GM19463 (cell line): ENCODE data around the gene C3orf62.

Experiments used
- ATAC-seq: cut with Tn5 transposase; IDR thresholded peaks from one replicate; pipeline ENCODE4 v1.9.1; 2021; ENCODE audit warnings: mild to moderate bottlenecking, moderate library complexity; ENCODE audit not compliant: unreplicated experiment

C3orf62 gene

GRCh38 chr3:49276475-49277382 is at the start of gene C3orf62:
Gene C3orf62, minus strand, starts transcription at chr3:49277232. Its CDS starts 360 bp downstream, at chr3:49276872.
- ATAC-seq = peak; percentile 68

- no peak for ATAC-seq
These were observed 47.7 kb upstream of the C3orf62 start for GRCh38 chr3:49324768-49325167.

GRCh38 chr3:49316696-49317457 is 39.8 kb upstream of the C3orf62 start:
- no peak for ATAC-seq

GRCh38 chr3:49313896-49314688 is 37.1 kb upstream of the C3orf62 start:
- no peak for ATAC-seq

GRCh38 chr3:49311283-49311682 is 34.3 kb upstream of the C3orf62 start:
- ATAC-seq = no peak

- ATAC-seq = no peak
These were observed 33.6 kb upstream of the C3orf62 start for GRCh38 chr3:49310677-49311076.

GRCh38 chr3:49305608-49306007 is 28.6 kb upstream of the C3orf62 start:
- ATAC-seq = no peak

- ATAC-seq = no peak
These were observed 25.6 kb upstream of the C3orf62 start for GRCh38 chr3:49302613-49303012.

- no peak for ATAC-seq
These were observed 23.6 kb upstream of the C3orf62 start for GRCh38 chr3:49300595-49300994.

GRCh38 chr3:49298511-49298910 is 21.5 kb upstream of the C3orf62 start:
- ATAC-seq = no peak

- ATAC-seq = no peak
These were observed 19.9 kb upstream of the C3orf62 start for GRCh38 chr3:49296781-49297411.

- ATAC-seq = no peak
These were observed 18.5 kb upstream of the C3orf62 start for GRCh38 chr3:49295489-49296058.

GRCh38 chr3:49294343-49294742 is 17.3 kb upstream of the C3orf62 start:
- no peak for ATAC-seq

GRCh38 chr3:49283997-49284396 is 7.0 kb upstream of the C3orf62 start:
- ATAC-seq = no peak

- no peak for ATAC-seq
These were observed 2.3 kb upstream of the C3orf62 start for GRCh38 chr3:49279376-49279775.

GRCh38 chr3:49278548-49278947 is 1.5 kb upstream of the C3orf62 start:
- no peak for ATAC-seq

GRCh38 chr3:49277383-49277775 is 347 bp upstream of the C3orf62 start:
- ATAC-seq = no peak

GRCh38 chr3:49273825-49274532 is 3.1 kb downstream of the C3orf62 start:
- no peak for ATAC-seq

- no peak for ATAC-seq
These were observed 6.0 kb downstream of the C3orf62 start for GRCh38 chr3:49271047-49271446.

- no peak for ATAC-seq
These were observed 6.9 kb downstream of the C3orf62 start for GRCh38 chr3:49270156-49270500.
